Measurements from ENCODE around the gene SCN4B. TPM values are rescaled to one million over a fixed set of nuclear protein-coding genes. Genes with fewer than 3 reads are reported as not detected.

The SCN4B gene
- total and polyA plus RNA-seq, 5 donors: 2.6 to 9.0 (median 6.8) TPM

DNA sequence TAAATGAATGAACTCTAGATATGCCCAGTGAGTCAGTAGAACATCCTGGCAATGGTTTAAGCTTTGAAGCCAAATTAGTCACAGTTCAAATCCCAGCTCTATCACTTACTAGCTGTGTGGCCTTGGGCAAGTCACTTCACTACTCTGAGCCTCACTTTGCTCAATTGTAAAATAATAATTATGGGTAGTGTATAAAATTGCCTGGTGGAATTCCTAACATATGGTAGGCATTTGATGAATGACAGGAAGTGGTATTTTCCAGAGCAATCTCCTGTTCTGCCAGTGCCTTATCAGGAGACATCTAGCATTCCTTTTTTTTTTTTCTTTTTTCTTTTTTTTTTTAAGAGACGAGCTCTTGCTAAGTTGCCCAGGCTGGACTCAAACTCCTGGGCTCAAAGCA, 13.0 kb downstream of the SCN4B start:
- Histone ChIP-seq H3K4me1 (ENCODE audit: control insufficient read depth, insufficient read depth, low read length) (no peaks in the 10 kb centered on the region), H3K4me3 (ENCODE audit: low read length) (no peak overlapping the region), H3K27ac (ENCODE audit: low read length) (no peak overlapping the region), H3K9me3 (ENCODE audit: control insufficient read depth, low read length) (no peaks in the 10 kb centered on the region), H3K27me3 (ENCODE audit: control insufficient read depth, insufficient read depth) (no peaks in the 10 kb centered on the region)
- intact Hi-C loops (cut with DNase I): no loop called here
- DNase-seq (no peak), ATAC-seq (no peak)
- 24% methylated on average over 1 of the region's 1 CpG for WGBS

DNA sequence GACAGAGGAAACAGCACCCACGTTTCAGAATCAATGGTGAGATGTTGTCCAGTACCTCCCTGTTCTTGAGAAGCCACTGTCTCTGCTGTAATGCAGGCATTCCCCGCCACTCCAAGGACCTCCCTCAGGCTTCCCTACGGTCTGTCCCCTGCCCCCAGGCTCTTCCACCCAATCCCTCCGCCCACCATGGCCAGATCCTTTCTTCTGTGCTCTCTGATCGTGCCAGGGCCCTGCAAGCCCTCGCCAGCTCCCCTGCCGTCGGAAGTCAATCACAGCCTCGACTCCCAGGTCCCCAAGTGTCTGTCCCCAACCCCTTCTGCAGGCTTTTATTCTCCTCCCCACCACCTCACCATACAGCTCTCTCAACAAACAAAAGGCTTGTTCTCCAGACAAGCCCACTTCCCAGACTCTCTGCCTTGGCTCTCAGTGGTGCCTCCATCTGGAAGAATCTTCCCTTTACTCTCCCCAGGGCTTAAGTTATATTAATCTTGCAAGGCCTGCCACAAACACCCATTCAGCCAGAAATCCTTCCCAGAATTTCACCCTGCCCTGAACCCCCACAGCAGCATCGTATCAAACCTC, 13.7 kb downstream of the SCN4B start:
- no peak for ATAC-seq
- DNase-seq: no peak
- H3K4me3 ChIP-seq (ENCODE audit: low read length): no peak overlapping the region
- H3K27ac ChIP-seq (ENCODE audit: low read length): no peak overlapping the region
- H3K27me3 ChIP-seq (ENCODE audit: control insufficient read depth, insufficient read depth): no peaks in the 10 kb centered on the region
- WGBS: 53% methylated on average over 10 of the region's 10 CpGs
- H3K4me1 ChIP-seq (ENCODE audit: control insufficient read depth, insufficient read depth, low read length): no peaks in the 10 kb centered on the region
- H3K9me3 ChIP-seq (ENCODE audit: control insufficient read depth, low read length): no peaks in the 10 kb centered on the region
- intact Hi-C loops (cut with DNase I): no loop called here

DNA sequence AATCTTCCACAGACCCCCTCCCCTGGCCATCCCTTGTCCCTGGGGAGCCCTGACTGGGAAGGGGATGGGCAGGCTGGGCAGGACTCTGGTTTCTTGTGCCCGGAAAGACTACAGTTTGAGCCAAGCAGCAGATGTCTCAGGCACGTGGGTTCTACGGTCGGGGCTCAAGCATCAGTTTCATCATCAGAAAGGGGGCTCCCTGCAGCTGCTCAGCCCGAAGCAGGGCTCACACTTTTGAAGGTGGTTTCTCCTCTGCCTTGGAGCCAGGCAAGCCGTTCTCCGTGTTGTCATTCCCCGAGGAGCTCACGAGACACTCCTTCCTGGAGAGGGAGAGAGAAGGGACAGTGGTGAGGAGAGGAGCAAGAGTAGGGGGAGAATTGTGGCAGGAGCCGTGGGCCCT, 15.8 kb downstream of the SCN4B start:
- DNase-seq: no peak
- H3K4me3 ChIP-seq (ENCODE audit: low read length): no peak overlapping the region
- WGBS: 76% methylated on average over 10 of the region's 10 CpGs

DNA sequence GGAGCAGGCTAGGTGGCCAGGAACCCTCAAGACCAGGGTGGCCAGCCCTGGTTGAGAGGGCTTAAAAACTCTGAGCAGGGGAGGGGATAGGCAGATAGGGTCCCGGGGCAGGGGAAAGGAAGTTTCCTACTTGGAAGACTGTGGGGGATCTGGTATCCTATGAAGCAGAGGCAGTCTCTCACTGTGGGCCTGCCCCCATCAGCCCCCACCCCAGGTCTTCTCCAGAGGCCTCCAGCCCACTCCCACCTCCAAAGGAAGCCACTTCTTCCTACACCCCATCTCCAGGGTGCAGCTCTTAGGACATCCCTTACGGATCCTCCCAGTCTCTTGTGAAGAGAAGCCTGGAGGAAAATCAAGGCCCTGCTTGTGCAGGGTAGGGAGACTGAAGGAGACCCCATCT, 16.3 kb downstream of the SCN4B start:
- Histone ChIP-seq H3K4me3 (ENCODE audit: low read length) (no peak overlapping the region), H3K27me3 (ENCODE audit: control insufficient read depth, insufficient read depth) (no peaks in the 10 kb centered on the region), H3K9me3 (ENCODE audit: control insufficient read depth, low read length) (no peaks in the 10 kb centered on the region), H3K27ac (ENCODE audit: low read length) (no peak overlapping the region), H3K4me1 (ENCODE audit: control insufficient read depth, insufficient read depth, low read length) (no peaks in the 10 kb centered on the region)
- WGBS: 75% methylated on average over 2 of the region's 2 CpGs
- DNase-seq (no peak), ATAC-seq (no peak)
- intact Hi-C loops (cut with DNase I): no loop called here

More for the DNA sequence above, 15.8 kb downstream of the SCN4B start:
- intact Hi-C loops (cut with DNase I): no loop called here
- Histone ChIP-seq H3K27me3 (ENCODE audit: control insufficient read depth, insufficient read depth) (no peaks in the 10 kb centered on the region), H3K4me1 (ENCODE audit: control insufficient read depth, insufficient read depth, low read length) (no peaks in the 10 kb centered on the region), H3K27ac (ENCODE audit: low read length) (no peak overlapping the region), H3K9me3 (ENCODE audit: control insufficient read depth, low read length) (no peaks in the 10 kb centered on the region)
- no peak for ATAC-seq

DNA sequence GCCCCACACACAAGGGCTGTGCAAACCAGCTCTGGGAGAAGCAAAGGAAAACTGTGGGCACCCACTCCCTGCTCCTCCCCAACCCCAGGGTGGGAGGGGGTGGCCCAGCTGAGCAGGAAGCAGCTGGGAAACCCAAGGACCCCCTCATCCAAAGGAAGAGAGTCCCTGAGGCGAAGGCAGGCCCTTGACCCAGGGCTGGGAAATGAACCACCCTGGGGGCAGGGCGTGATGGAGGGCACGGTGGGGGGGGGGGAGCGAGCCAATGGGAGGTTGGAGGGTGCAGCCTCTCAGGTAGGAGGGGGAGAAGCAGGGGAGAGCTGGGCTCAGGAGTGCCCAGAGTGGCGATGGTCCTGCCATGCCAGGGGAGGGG, 16.8 kb downstream of the SCN4B start:
- Histone ChIP-seq H3K4me3 (ENCODE audit: low read length) (no peak overlapping the region), H3K4me1 (ENCODE audit: control insufficient read depth, insufficient read depth, low read length) (no peaks in the 10 kb centered on the region), H3K27ac (ENCODE audit: low read length) (no peak overlapping the region), H3K27me3 (ENCODE audit: control insufficient read depth, insufficient read depth) (no peaks in the 10 kb centered on the region), H3K9me3 (ENCODE audit: control insufficient read depth, low read length) (no peaks in the 10 kb centered on the region)
- 83% methylated on average over 5 of the region's 5 CpGs for WGBS
- intact Hi-C loops (cut with DNase I): no loop called here
- no peak for DNase-seq
- no peak for ATAC-seq

DNA sequence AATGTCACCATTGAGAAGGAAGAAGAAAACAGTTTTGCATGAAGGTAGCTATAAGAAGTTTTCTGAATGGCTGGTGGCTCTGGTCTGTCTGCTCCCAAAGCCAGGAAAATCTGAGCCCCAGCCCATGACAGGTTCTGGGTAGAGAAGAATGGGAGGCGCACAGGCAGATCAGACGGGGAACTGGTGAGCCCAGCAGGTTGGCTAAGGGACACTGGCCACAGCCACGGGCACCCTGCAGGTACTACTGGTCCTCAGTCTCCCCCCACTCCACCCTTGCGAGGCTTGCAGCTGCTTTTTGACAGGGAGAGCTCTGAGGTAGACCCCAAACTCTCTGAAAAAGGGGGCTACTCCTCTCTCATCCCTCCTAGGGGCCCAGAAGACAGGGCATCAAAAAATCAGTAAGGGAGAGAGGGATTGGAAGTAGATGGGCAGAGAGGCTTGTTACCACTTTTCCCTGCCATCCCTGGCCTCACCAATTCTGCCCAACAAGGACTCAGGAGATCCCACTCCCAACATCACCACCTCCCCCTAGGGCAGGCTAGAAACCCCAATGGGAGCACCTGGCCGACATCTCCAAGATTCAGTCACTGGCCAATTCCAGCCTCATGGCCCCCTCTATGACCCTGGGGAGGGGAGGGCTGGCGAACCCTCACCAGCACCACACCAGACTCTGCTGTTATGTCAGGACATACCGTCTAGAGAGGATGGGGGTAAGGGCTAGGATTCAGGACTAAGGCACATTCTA, 17.4 kb downstream of the SCN4B start:
- H3K27me3 ChIP-seq (ENCODE audit: control insufficient read depth, insufficient read depth): no peaks in the 10 kb centered on the region
- intact Hi-C loops (cut with DNase I): no loop called here

DNA sequence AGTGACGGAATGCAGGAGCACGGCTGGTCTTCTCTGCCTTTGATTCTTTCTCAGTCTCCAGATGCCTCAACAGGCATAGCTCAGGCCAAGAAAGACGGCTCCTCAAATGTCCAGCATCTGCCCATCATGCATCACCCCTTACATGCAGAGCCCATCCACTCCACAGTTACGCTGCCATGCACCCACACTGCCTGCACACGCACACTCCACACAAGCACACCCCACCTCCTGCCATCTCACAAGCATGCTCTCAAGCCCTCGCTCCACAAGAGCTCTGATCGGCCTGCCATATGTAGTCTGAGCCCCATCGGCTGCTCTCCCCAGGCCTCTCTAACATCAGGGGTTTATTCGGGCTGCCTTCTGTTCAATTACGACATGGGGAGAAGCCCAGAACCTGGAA, 18.8 kb downstream of the SCN4B start:
- intact Hi-C loops (cut with DNase I): no loop called here
- H3K4me1 ChIP-seq (ENCODE audit: control insufficient read depth, insufficient read depth, low read length): peaks cover 4% of the 10 kb centered on the region
- ATAC-seq: no peak
- DNase-seq: no peak
- no peak overlapping the region for H3K27ac ChIP-seq (ENCODE audit: low read length)
- H3K27me3 ChIP-seq (ENCODE audit: control insufficient read depth, insufficient read depth): no peaks in the 10 kb centered on the region
- H3K9me3 ChIP-seq (ENCODE audit: control insufficient read depth, low read length): no peaks in the 10 kb centered on the region
- no peak overlapping the region for H3K4me3 ChIP-seq (ENCODE audit: low read length)
- WGBS: 91% methylated on average over 10 of the region's 10 CpGs

More for the DNA sequence above, 17.4 kb downstream of the SCN4B start:
- 81% methylated on average over 7 of the region's 7 CpGs for WGBS
- H3K4me3 ChIP-seq (ENCODE audit: low read length): no peak overlapping the region
- H3K27ac ChIP-seq (ENCODE audit: low read length): no peak overlapping the region
- DNase-seq (no peak), ATAC-seq (no peak)
- H3K4me1 ChIP-seq (ENCODE audit: control insufficient read depth, insufficient read depth, low read length): no peaks in the 10 kb centered on the region
- H3K9me3 ChIP-seq (ENCODE audit: control insufficient read depth, low read length): no peaks in the 10 kb centered on the region

DNA sequence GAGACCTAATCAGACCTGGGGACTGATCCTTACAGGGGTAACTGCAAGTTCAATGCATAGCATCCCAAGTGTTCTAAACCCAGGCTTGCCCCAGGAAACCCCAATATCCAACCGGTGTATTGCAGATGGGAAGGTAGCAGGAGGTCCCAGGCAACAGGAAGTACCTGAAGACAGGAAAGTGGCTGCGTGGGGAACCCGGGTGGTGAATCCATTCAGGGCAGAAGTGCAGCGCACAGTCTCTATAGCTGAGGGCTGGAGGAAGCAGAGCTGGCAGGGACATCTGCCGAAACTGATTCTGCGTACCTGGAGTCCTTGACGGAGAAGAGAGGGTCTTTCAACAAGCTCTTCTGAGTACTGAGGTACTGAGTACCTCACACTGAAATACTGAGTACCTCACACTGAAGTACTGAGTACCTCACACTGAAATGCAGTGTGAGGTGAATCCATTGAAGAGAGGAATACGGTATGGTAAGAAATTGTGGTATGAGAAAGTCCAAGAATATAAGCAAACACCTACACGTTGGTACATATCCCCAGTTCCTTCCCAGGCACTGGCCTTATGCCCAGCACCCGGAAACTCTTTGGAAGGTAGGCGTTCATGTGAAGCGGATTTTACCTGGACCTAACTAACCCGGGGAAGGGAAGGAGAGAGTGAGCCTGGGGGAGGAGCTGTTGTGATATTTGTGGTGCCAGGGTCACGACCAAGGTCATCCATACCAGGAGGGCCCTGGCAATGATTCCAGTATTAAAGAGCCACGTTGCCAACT, 20.1 kb downstream of the SCN4B start:
- no peak overlapping the region for H3K4me3 ChIP-seq (ENCODE audit: low read length)
- H3K27me3 ChIP-seq (ENCODE audit: control insufficient read depth, insufficient read depth): no peaks in the 10 kb centered on the region
- WGBS: 86% methylated on average over 15 of the region's 15 CpGs
- peaks cover 4% of the 10 kb centered on the region for H3K4me1 ChIP-seq (ENCODE audit: control insufficient read depth, insufficient read depth, low read length)
- no peak overlapping the region for H3K27ac ChIP-seq (ENCODE audit: low read length)
- intact Hi-C loops (cut with DNase I): no loop called here
- ATAC-seq (no peak), DNase-seq (no peak)
- H3K9me3 ChIP-seq (ENCODE audit: control insufficient read depth, low read length): no peaks in the 10 kb centered on the region

DNA sequence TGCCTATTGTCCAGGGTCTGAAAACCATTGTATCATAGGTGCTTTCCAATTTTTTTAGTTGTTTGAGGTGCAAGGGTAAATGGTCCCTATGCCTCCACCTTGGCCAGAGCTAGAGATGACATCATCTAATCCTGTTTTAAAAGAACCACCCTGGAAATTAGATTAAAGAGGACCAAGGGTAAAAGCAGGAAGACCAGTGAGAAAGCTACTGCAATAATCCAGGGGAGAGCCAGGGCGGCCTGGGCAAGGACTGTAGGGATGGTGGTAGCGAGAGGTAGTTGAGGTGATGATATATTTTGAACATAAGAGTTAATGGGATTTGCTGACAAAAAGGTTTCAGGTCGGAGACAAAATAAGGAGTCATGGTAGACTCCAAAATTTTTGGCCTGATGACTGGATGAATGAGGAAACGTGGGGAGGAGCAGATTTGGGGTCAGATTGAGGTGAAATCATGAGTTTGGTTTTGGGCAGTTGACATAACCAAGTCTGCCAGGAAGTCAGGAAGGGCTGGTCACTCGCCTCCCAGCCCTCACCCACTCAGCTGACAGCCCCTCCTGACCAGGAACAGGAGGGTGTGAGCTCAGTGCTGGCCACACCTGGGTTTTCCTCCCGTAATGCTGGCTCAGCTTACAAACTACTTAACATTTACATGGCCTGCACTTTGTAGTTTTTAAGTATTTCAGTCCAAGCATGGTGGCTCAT, 23.0 kb downstream of the SCN4B start:
- no peaks in the 10 kb centered on the region for H3K9me3 ChIP-seq (ENCODE audit: control insufficient read depth, low read length)
- H3K27me3 ChIP-seq (ENCODE audit: control insufficient read depth, insufficient read depth): no peaks in the 10 kb centered on the region
- H3K4me1 ChIP-seq (ENCODE audit: control insufficient read depth, insufficient read depth, low read length): peaks cover 4% of the 10 kb centered on the region
- intact Hi-C loops (cut with DNase I): no loop called here
- WGBS: 62% methylated on average over 6 of the region's 6 CpGs
- peak in 1 of 2 donors; percentile 85 for ATAC-seq
- DNase-seq: no peak
- H3K27ac ChIP-seq (ENCODE audit: low read length): no peak overlapping the region
- H3K4me3 ChIP-seq (ENCODE audit: low read length): no peak overlapping the region

DNA sequence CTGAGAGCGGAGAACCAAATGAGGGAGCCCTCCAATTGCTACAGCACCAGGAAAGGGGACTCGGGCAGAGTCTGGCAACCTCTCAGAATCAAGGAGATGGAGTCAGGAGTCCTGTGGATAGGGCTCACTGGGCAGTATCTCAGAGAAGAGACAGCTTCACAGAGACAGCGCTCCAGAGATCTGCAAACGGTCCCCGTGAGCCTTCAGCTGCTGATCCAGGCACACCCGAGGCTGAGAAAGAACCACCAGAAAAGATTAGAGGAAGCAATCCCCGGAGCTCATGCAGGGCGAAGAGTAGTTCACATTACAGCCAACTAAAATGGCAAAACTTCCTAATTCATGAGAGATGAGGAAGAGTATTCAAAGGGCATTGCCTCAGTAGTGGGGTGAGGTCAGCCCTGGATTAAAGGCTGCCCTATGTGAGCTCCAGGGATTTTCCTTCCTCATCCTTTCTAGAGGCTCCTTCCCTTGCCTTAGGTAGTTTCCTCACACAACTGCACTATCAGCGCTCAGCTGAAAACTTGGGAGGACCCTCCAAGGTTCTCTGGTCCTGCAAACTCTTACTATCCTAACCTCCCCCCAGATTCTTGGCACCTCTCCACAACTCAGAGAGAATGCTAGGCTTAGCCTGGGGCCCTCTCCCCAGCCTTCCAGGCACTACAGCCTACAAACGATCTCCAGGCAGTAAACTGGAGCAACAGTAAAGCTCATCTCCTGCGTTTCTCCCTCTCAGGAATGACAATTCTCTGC, 23.7 kb downstream of the SCN4B start:
- H3K27ac ChIP-seq (ENCODE audit: low read length): no peak overlapping the region
- no peaks in the 10 kb centered on the region for H3K27me3 ChIP-seq (ENCODE audit: control insufficient read depth, insufficient read depth)
- no peak for DNase-seq
- intact Hi-C loops (cut with DNase I): no loop called here
- WGBS: 51% methylated on average over 11 of the region's 11 CpGs
- no peak overlapping the region for H3K4me3 ChIP-seq (ENCODE audit: low read length)
- H3K4me1 ChIP-seq (ENCODE audit: control insufficient read depth, insufficient read depth, low read length): peaks cover 4% of the 10 kb centered on the region
- H3K9me3 ChIP-seq (ENCODE audit: control insufficient read depth, low read length): no peaks in the 10 kb centered on the region
- ATAC-seq: peak; percentile 49 to 56
